ENCODE data around the gene ARHGEF17.

- TF ChIP-seq CTCF (IDR thresholded peaks at IDR 0.05; ENCODE audit: poor library complexity) (no peak), EZH2 (IDR thresholded peaks at IDR 0.05; ENCODE audit: borderline replicate concordance) (no peak), EZH2phosphoT487 (IDR thresholded peaks at IDR 0.05; ENCODE audit: low read depth, severe bottlenecking, unreplicated experiment) (no peak)
These were observed 29.8 kb downstream of the ARHGEF17 start for GRCh38 chr11:73337846-73338245.
